Measurements from ENCODE around the gene GBA2.

DNA sequence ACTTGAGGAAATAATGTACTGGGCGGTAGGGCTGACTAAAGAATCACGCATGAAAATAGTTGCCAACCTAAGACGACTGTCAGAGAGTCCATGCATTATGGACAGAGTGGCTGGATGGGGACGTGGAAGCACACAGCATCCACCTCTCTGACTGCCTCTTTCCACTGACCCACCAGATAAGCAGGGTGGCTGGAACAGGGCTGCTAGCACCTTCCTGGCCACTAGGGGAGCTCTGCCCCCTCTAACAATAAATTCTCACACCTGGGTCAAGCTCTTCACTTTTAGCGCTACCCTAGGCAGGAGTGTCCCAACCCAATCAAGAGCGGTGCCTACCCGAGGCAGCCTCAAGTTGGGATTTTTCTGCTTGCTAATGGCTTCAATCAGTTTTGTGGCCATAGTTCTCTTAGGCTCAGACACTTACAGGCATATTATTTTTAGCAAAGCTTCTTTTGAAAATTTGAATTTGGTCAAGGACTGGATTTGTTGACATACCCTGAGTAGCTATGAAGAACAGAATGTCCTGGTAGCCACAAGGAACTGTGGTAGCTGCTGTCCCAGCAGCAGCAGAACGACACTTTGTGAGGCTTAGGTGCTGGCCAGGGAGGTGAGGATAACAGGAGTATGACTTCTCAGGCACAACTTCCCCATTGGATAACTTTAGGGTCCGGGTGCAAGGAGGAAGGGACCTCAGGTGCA lies 52.4 kb downstream of the GBA2 start:
- TF ChIP-seq CTCF (optimal IDR thresholded peaks at IDR 0.05 in 1 of 3, IDR thresholded peaks at IDR 0.05 in 1 of 3, conservative IDR thresholded peaks at IDR 0.05 in 1 of 3; ENCODE audit: extremely low read depth in 1 of 3, insufficient read depth in 2 of 3, low read length in 3 of 3) (peak; percentile 90 to 93 (median 91)), EZH2 (IDR thresholded peaks at IDR 0.05; ENCODE audit: low read length) (no peak)
